GM21423 (cell line): Measurements from ENCODE around the gene LDAF1.
"Not testable (repeated sequence)": the region's sequence is repeated elsewhere in the genome, so short reads cannot be mapped to it uniquely, and the experiment has no call there.

Source experiments
- ATAC-seq: cut with Tn5 transposase; IDR thresholded peaks from one replicate; pipeline ENCODE4 v1.9.1; 2021; ENCODE audit warnings: mild to moderate bottlenecking, moderate library complexity; ENCODE audit not compliant: unreplicated experiment

The LDAF1 gene

GRCh38 chr16:21161211-21161610 lies 2.7 kb downstream of the LDAF1 start:
- ATAC-seq: no peak

GRCh38 chr16:21162661-21163151 lies 4.2 kb downstream of the LDAF1 start:
- no peak for ATAC-seq

- ATAC-seq: no peak
These were observed 5.1 kb downstream of the LDAF1 start for GRCh38 chr16:21163576-21163975.

- ATAC-seq: no peak
These were observed 6.2 kb downstream of the LDAF1 start for GRCh38 chr16:21164521-21165168.

GRCh38 chr16:21166561-21166961 lies 8.1 kb downstream of the LDAF1 start:
- ATAC-seq: no peak

- no peak for ATAC-seq
These were observed 8.9 kb downstream of the LDAF1 start for GRCh38 chr16:21167360-21167759.

GRCh38 chr16:21167929-21168602 lies 9.6 kb downstream of the LDAF1 start:
- ATAC-seq: no peak

GRCh38 chr16:21169249-21169981 lies 10.9 kb downstream of the LDAF1 start:
- no peak for ATAC-seq

- ATAC-seq: not testable (repeated sequence)
These were observed 11.6 kb downstream of the LDAF1 start for GRCh38 chr16:21170116-21170515.

- no peak for ATAC-seq
These were observed 14.2 kb downstream of the LDAF1 start for GRCh38 chr16:21172650-21173049.

- ATAC-seq: no peak
These were observed 16.9 kb downstream of the LDAF1 start for GRCh38 chr16:21175397-21175796.

- no peak for ATAC-seq
These were observed 20.9 kb downstream of the LDAF1 start for GRCh38 chr16:21179126-21179982.

GRCh38 chr16:21179983-21180365 lies 21.5 kb downstream of the LDAF1 start:
- ATAC-seq: no peak

GRCh38 chr16:21183995-21184394 lies 25.5 kb downstream of the LDAF1 start:
- no peak for ATAC-seq

- ATAC-seq: no peak
These were observed 26.4 kb downstream of the LDAF1 start for GRCh38 chr16:21184834-21185233.

- ATAC-seq: no peak
These were observed 27.3 kb downstream of the LDAF1 start for GRCh38 chr16:21185659-21186325.

GRCh38 chr16:21186326-21186691 lies 27.8 kb downstream of the LDAF1 start:
- no peak for ATAC-seq

- no peak for ATAC-seq
These were observed 30.8 kb downstream of the LDAF1 start for GRCh38 chr16:21189311-21189710.

GRCh38 chr16:21190013-21190412 lies 31.5 kb downstream of the LDAF1 start:
- no peak for ATAC-seq

- ATAC-seq: no peak
These were observed 32.1 kb downstream of the LDAF1 start for GRCh38 chr16:21190599-21190998.
